ENCODE data around the gene PDE1C.

PDE1C gene

GRCh38 chr7:31811650-31812461 lies 258.4 kb downstream of the PDE1C start:
- no peaks in the 10 kb centered on the region for H3K27me3 ChIP-seq (ENCODE audit: control insufficient read depth in 1 of 2, insufficient read depth in 2 of 2, low read length in 2 of 2)
- no peaks in the 10 kb centered on the region for H3K9me3 ChIP-seq (ENCODE audit: control insufficient read depth in 1 of 2, low read length in 2 of 2)
- peaks cover 0 to 9% of the 10 kb centered on the region in 2 donors for H3K4me1 ChIP-seq (ENCODE audit: control insufficient read depth in 1 of 2, insufficient read depth in 2 of 2, low read length in 2 of 2)
- no peak overlapping the region for H3K9ac ChIP-seq (ENCODE audit: low read depth in 1 of 2, low read length in 2 of 2)
- H3K4me3 ChIP-seq (ENCODE audit: low read depth in 1 of 2, low read length in 2 of 2) = peak overlapping the region in 1 of 2 donors; percentile 17
- no peaks in the 10 kb centered on the region for H3K36me3 ChIP-seq (ENCODE audit: control insufficient read depth in 1 of 2, insufficient read depth in 2 of 2, low read length in 2 of 2)
- H3K27ac ChIP-seq (ENCODE audit: low read depth, low read length) = no peak overlapping the region

GRCh38 chr7:31805209-31805818 lies 264.9 kb downstream of the PDE1C start:
- H3K9me3 ChIP-seq (ENCODE audit: control insufficient read depth in 1 of 2, low read length in 2 of 2) = no peaks in the 10 kb centered on the region
- no peak overlapping the region for H3K27ac ChIP-seq (ENCODE audit: low read depth, low read length)
- peak overlapping the region in 1 of 2 donors; percentile 4 for H3K4me3 ChIP-seq (ENCODE audit: low read depth in 1 of 2, low read length in 2 of 2)
- no peak overlapping the region for H3K9ac ChIP-seq (ENCODE audit: low read depth in 1 of 2, low read length in 2 of 2)
- H3K4me1 ChIP-seq (ENCODE audit: control insufficient read depth in 1 of 2, insufficient read depth in 2 of 2, low read length in 2 of 2) = no peaks in the 10 kb centered on the region
- no peaks in the 10 kb centered on the region for H3K27me3 ChIP-seq (ENCODE audit: control insufficient read depth in 1 of 2, insufficient read depth in 2 of 2, low read length in 2 of 2)
- no peaks in the 10 kb centered on the region for H3K36me3 ChIP-seq (ENCODE audit: control insufficient read depth in 1 of 2, insufficient read depth in 2 of 2, low read length in 2 of 2)

DNA sequence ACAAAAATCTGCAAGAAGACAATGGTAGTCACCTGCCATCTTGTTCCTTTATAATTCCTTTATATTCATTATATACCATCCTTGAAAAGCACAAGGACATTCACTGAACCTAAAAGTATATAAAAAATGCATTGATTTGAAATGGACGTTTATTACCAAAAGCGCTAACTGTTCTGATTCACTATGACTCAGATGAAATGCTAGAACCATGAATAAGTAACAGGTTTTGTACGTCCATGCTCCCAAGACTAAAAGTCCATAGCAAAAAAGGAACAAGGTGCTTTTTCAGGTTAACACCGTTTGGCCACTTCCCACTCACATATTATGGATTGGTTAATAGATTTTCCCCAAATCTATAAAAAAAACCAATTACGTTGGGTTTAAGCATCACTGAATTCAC lies 273.8 kb downstream of the PDE1C start:
- no peaks in the 10 kb centered on the region for H3K27me3 ChIP-seq (ENCODE audit: control insufficient read depth in 1 of 2, insufficient read depth in 2 of 2, low read length in 2 of 2)
- H3K9ac ChIP-seq (ENCODE audit: low read depth in 1 of 2, low read length in 2 of 2) = no peak overlapping the region
- no peaks in the 10 kb centered on the region for H3K36me3 ChIP-seq (ENCODE audit: control insufficient read depth in 1 of 2, insufficient read depth in 2 of 2, low read length in 2 of 2)
- no peaks in the 10 kb centered on the region for H3K4me1 ChIP-seq (ENCODE audit: control insufficient read depth in 1 of 2, insufficient read depth in 2 of 2, low read length in 2 of 2)
- no peaks in the 10 kb centered on the region for H3K9me3 ChIP-seq (ENCODE audit: control insufficient read depth in 1 of 2, low read length in 2 of 2)
- H3K27ac ChIP-seq (ENCODE audit: low read depth, low read length) = no peak overlapping the region
- no peak overlapping the region for H3K4me3 ChIP-seq (ENCODE audit: low read depth in 1 of 2, low read length in 2 of 2)

DNA sequence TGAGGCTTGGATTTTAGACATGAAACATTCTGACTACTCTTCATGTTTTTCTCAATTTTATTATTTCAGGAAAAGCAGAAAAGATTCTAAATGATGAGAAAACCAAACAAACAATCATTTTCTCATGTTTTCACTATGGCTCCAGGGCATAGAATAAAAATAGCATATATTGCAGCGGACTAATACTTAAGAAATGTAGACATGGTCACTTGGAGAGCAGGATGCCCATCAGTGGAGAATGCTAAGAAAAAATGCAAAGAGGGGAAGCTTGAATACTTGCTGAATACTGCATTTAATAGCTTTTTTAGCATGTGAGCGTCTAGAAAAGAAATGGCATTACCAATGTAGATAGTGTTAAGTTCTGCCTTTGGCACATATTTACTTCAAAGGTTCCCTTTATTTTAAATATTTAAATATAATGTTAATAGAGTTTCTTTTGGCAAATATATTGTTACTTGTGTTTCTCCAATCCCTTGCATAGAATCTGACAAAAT lies 275.3 kb downstream of the PDE1C start:
- Histone ChIP-seq H3K9me3 (ENCODE audit: control insufficient read depth in 1 of 2, low read length in 2 of 2) (no peaks in the 10 kb centered on the region), H3K27me3 (ENCODE audit: control insufficient read depth in 1 of 2, insufficient read depth in 2 of 2, low read length in 2 of 2) (no peaks in the 10 kb centered on the region), H3K9ac (ENCODE audit: low read depth in 1 of 2, low read length in 2 of 2) (no peak overlapping the region), H3K4me1 (ENCODE audit: control insufficient read depth in 1 of 2, insufficient read depth in 2 of 2, low read length in 2 of 2) (no peaks in the 10 kb centered on the region), H3K27ac (ENCODE audit: low read depth, low read length) (no peak overlapping the region), H3K36me3 (ENCODE audit: control insufficient read depth in 1 of 2, insufficient read depth in 2 of 2, low read length in 2 of 2) (no peaks in the 10 kb centered on the region), H3K4me3 (ENCODE audit: low read depth in 1 of 2, low read length in 2 of 2) (no peak overlapping the region)

- no peaks in the 10 kb centered on the region for H3K36me3 ChIP-seq (ENCODE audit: control insufficient read depth in 1 of 2, insufficient read depth in 2 of 2, low read length in 2 of 2)
Measured at GRCh38 chr7:31791881-31792280, 278.3 kb downstream of the PDE1C start.

DNA sequence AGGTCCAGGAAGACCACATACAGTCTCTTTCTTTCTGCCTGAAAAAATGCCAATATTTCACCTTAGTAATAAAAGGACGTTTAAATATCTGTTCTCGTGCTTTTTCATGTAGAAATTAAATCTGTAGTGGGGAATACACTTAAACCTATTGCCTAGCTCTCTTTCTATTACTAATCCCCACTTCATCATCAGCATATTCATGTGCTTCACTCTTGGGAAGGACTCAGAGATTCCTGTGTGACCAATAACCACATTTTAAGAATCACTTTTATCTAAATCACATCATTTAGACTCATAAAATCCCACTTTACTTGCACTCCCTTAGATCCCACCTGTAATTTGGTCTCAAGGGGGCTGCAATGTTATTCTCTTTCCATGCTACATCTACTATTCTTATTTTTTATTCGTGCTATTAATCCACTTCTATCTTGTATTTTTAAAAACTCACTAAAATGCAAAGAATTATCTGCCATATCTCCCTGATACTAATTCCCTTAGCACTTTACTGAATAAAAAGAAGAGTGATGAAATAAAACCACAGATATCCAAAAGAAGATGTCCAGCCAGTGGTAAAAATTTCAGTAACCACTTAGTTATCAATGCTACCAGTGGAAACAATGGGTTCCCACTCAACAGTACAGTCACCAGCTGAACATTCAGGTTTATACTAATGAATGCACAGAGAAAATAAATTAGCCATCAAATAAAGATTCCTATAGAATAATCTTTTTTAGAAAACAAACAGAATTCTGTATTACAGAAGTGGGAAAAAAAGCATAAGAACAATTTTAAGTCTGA lies 281.1 kb downstream of the PDE1C start:
- Histone ChIP-seq H3K9ac (ENCODE audit: low read depth in 1 of 2, low read length in 2 of 2) (no peak overlapping the region), H3K27ac (ENCODE audit: low read depth, low read length) (no peak overlapping the region)

More at GRCh38 chr7:31791881-31792280, 278.3 kb downstream of the PDE1C start:
- no peak overlapping the region for H3K27ac ChIP-seq (ENCODE audit: low read depth, low read length)
- H3K27me3 ChIP-seq (ENCODE audit: control insufficient read depth in 1 of 2, insufficient read depth in 2 of 2, low read length in 2 of 2) = no peaks in the 10 kb centered on the region
- no peaks in the 10 kb centered on the region for H3K4me1 ChIP-seq (ENCODE audit: control insufficient read depth in 1 of 2, insufficient read depth in 2 of 2, low read length in 2 of 2)
- no peaks in the 10 kb centered on the region for H3K9me3 ChIP-seq (ENCODE audit: control insufficient read depth in 1 of 2, low read length in 2 of 2)
- no peak overlapping the region for H3K4me3 ChIP-seq (ENCODE audit: low read depth in 1 of 2, low read length in 2 of 2)
- no peak overlapping the region for H3K9ac ChIP-seq (ENCODE audit: low read depth in 1 of 2, low read length in 2 of 2)

GRCh38 chr7:31788445-31788844 lies 281.8 kb downstream of the PDE1C start:
- no peaks in the 10 kb centered on the region for H3K27me3 ChIP-seq (ENCODE audit: control insufficient read depth in 1 of 2, insufficient read depth in 2 of 2, low read length in 2 of 2)
- H3K9me3 ChIP-seq (ENCODE audit: control insufficient read depth in 1 of 2, low read length in 2 of 2) = no peaks in the 10 kb centered on the region
- H3K9ac ChIP-seq (ENCODE audit: low read depth in 1 of 2, low read length in 2 of 2) = no peak overlapping the region
- H3K4me1 ChIP-seq (ENCODE audit: control insufficient read depth in 1 of 2, insufficient read depth in 2 of 2, low read length in 2 of 2) = no peaks in the 10 kb centered on the region
- no peak overlapping the region for H3K4me3 ChIP-seq (ENCODE audit: low read depth in 1 of 2, low read length in 2 of 2)
- H3K36me3 ChIP-seq (ENCODE audit: control insufficient read depth in 1 of 2, insufficient read depth in 2 of 2, low read length in 2 of 2) = no peaks in the 10 kb centered on the region
- H3K27ac ChIP-seq (ENCODE audit: low read depth, low read length) = no peak overlapping the region

More for the DNA sequence above, 281.1 kb downstream of the PDE1C start:
- Histone ChIP-seq H3K4me3 (ENCODE audit: low read depth in 1 of 2, low read length in 2 of 2) (no peak overlapping the region), H3K4me1 (ENCODE audit: control insufficient read depth in 1 of 2, insufficient read depth in 2 of 2, low read length in 2 of 2) (no peaks in the 10 kb centered on the region), H3K36me3 (ENCODE audit: control insufficient read depth in 1 of 2, insufficient read depth in 2 of 2, low read length in 2 of 2) (no peaks in the 10 kb centered on the region), H3K9me3 (ENCODE audit: control insufficient read depth in 1 of 2, low read length in 2 of 2) (no peaks in the 10 kb centered on the region), H3K27me3 (ENCODE audit: control insufficient read depth in 1 of 2, insufficient read depth in 2 of 2, low read length in 2 of 2) (no peaks in the 10 kb centered on the region)

GRCh38 chr7:31786326-31786725 lies 283.9 kb downstream of the PDE1C start:
- no peak overlapping the region for H3K4me3 ChIP-seq (ENCODE audit: low read depth in 1 of 2, low read length in 2 of 2)
- no peaks in the 10 kb centered on the region for H3K4me1 ChIP-seq (ENCODE audit: control insufficient read depth in 1 of 2, insufficient read depth in 2 of 2, low read length in 2 of 2)
- H3K36me3 ChIP-seq (ENCODE audit: control insufficient read depth in 1 of 2, insufficient read depth in 2 of 2, low read length in 2 of 2) = no peaks in the 10 kb centered on the region
- no peaks in the 10 kb centered on the region for H3K27me3 ChIP-seq (ENCODE audit: control insufficient read depth in 1 of 2, insufficient read depth in 2 of 2, low read length in 2 of 2)
- no peak overlapping the region for H3K9ac ChIP-seq (ENCODE audit: low read depth in 1 of 2, low read length in 2 of 2)
- H3K27ac ChIP-seq (ENCODE audit: low read depth, low read length) = no peak overlapping the region
- no peaks in the 10 kb centered on the region for H3K9me3 ChIP-seq (ENCODE audit: control insufficient read depth in 1 of 2, low read length in 2 of 2)

GRCh38 chr7:31785101-31785500 lies 285.1 kb downstream of the PDE1C start:
- H3K4me3 ChIP-seq (ENCODE audit: low read depth in 1 of 2, low read length in 2 of 2) = no peak overlapping the region
- no peaks in the 10 kb centered on the region for H3K4me1 ChIP-seq (ENCODE audit: control insufficient read depth in 1 of 2, insufficient read depth in 2 of 2, low read length in 2 of 2)
- H3K27me3 ChIP-seq (ENCODE audit: control insufficient read depth in 1 of 2, insufficient read depth in 2 of 2, low read length in 2 of 2) = no peaks in the 10 kb centered on the region
- H3K9ac ChIP-seq (ENCODE audit: low read depth in 1 of 2, low read length in 2 of 2) = no peak overlapping the region
- no peaks in the 10 kb centered on the region for H3K36me3 ChIP-seq (ENCODE audit: control insufficient read depth in 1 of 2, insufficient read depth in 2 of 2, low read length in 2 of 2)
- no peaks in the 10 kb centered on the region for H3K9me3 ChIP-seq (ENCODE audit: control insufficient read depth in 1 of 2, low read length in 2 of 2)
- no peak overlapping the region for H3K27ac ChIP-seq (ENCODE audit: low read depth, low read length)

- Histone ChIP-seq H3K9ac (ENCODE audit: low read depth in 1 of 2, low read length in 2 of 2) (no peak overlapping the region), H3K9me3 (ENCODE audit: control insufficient read depth in 1 of 2, low read length in 2 of 2) (no peaks in the 10 kb centered on the region), H3K4me1 (ENCODE audit: control insufficient read depth in 1 of 2, insufficient read depth in 2 of 2, low read length in 2 of 2) (no peaks in the 10 kb centered on the region), H3K27ac (ENCODE audit: low read depth, low read length) (no peak overlapping the region), H3K36me3 (ENCODE audit: control insufficient read depth in 1 of 2, insufficient read depth in 2 of 2, low read length in 2 of 2) (no peaks in the 10 kb centered on the region), H3K27me3 (ENCODE audit: control insufficient read depth in 1 of 2, insufficient read depth in 2 of 2, low read length in 2 of 2) (no peaks in the 10 kb centered on the region), H3K4me3 (ENCODE audit: low read depth in 1 of 2, low read length in 2 of 2) (no peak overlapping the region)
Measured at GRCh38 chr7:31783221-31783620, 287.0 kb downstream of the PDE1C start.

Data from duodenal mucosa (tissue), 2 donors.